ENCODE measurements around the gene REP15. TPM values are rescaled to one million over a fixed set of nuclear protein-coding genes. Genes with fewer than 3 reads are reported as not detected.

REP15 gene
- total and polyA plus RNA-seq, 4 donors: 0.58 to 2.1 (median 1.0) TPM

- Histone ChIP-seq H3K36me3 (ENCODE audit: control insufficient read depth in 4 of 4, insufficient read depth in 3 of 4, low read depth in 1 of 4, low read length in 3 of 4) (peaks cover 0 to 11% (median 8%) of the 10 kb centered on the region in 4 donors), H3K4me1 (ENCODE audit: control insufficient read depth in 4 of 4, insufficient read depth in 4 of 4, low read length in 3 of 4) (peaks cover 0 to 6% (median 5%) of the 10 kb centered on the region in 4 donors), H3K4me3 (ENCODE audit: low read depth in 1 of 3, low read length in 3 of 3) (no peak overlapping the region), H3K9ac (ENCODE audit: low read depth in 1 of 2, low read length in 2 of 2) (no peak overlapping the region), H3K27me3 (ENCODE audit: control insufficient read depth in 4 of 4, insufficient read depth in 4 of 4, low read length in 3 of 4) (no peaks in the 10 kb centered on the region), H3K27ac (ENCODE audit: low read depth in 1 of 2, low read length in 2 of 2) (no peak overlapping the region), H3K9me3 (ENCODE audit: control insufficient read depth in 4 of 4, low read length in 3 of 4) (no peaks in the 10 kb centered on the region)
- DNase-seq (ENCODE audit: low spot score): no peak
- TF ChIP-seq FOXA1 (IDR thresholded peaks at IDR 0.05) (no peak), CTCF (IDR thresholded peaks at IDR 0.05; ENCODE audit: low read depth, low read length, missing input control) (no peak), HNF4A (conservative IDR thresholded peaks at IDR 0.05) (no peak), JUND (IDR thresholded peaks at IDR 0.05) (no peak), NR2F2 (IDR thresholded peaks at IDR 0.05) (no peak), MAX (IDR thresholded peaks at IDR 0.05) (no peak)
- WGBS: 91% methylated on average over 1 of the region's 1 CpG
Measured at GRCh38 chr12:27651201-27651600, 45.0 kb upstream of the REP15 start.

GRCh38 chr12:27652174-27652763, 44.0 kb upstream of the REP15 start:
- Histone ChIP-seq H3K4me3 (ENCODE audit: low read depth in 1 of 3, low read length in 3 of 3) (no peak overlapping the region), H3K27ac (ENCODE audit: low read depth in 1 of 2, low read length in 2 of 2) (no peak overlapping the region), H3K9ac (ENCODE audit: low read depth in 1 of 2, low read length in 2 of 2) (no peak overlapping the region), H3K4me1 (ENCODE audit: control insufficient read depth in 4 of 4, insufficient read depth in 4 of 4, low read length in 3 of 4) (peaks cover 0 to 6% (median 5%) of the 10 kb centered on the region in 4 donors), H3K27me3 (ENCODE audit: control insufficient read depth in 4 of 4, insufficient read depth in 4 of 4, low read length in 3 of 4) (no peaks in the 10 kb centered on the region), H3K9me3 (ENCODE audit: control insufficient read depth in 4 of 4, low read length in 3 of 4) (no peaks in the 10 kb centered on the region), H3K36me3 (ENCODE audit: control insufficient read depth in 4 of 4, insufficient read depth in 3 of 4, low read depth in 1 of 4, low read length in 3 of 4) (peaks cover 0 to 18% (median 11%) of the 10 kb centered on the region in 4 donors)
- TF ChIP-seq JUND (IDR thresholded peaks at IDR 0.05) (no peak), ATF3 (IDR thresholded peaks at IDR 0.05) (no peak), SP1 (IDR thresholded peaks at IDR 0.05) (no peak), TAF1 (conservative IDR thresholded peaks at IDR 0.05) (no peak), HNF4G (IDR thresholded peaks at IDR 0.05) (no peak), FOXA2 (IDR thresholded peaks at IDR 0.05) (no peak), YY1 (IDR thresholded peaks at IDR 0.05) (no peak), CTCF (IDR thresholded peaks at IDR 0.05; ENCODE audit: low read depth, low read length, missing input control) (peak; percentile 87), RAD21 (IDR thresholded peaks at IDR 0.05) (peak; percentile 90 to 95), EGR1 (IDR thresholded peaks at IDR 0.05; ENCODE audit: low read depth in 2 of 2) (no peak), NR2F2 (IDR thresholded peaks at IDR 0.05) (no peak), ZBTB33 (IDR thresholded peaks at IDR 0.05) (no peak), RXRA (IDR thresholded peaks at IDR 0.05) (no peak), MAX (IDR thresholded peaks at IDR 0.05) (no peak), FOXA1 (IDR thresholded peaks at IDR 0.05) (no peak), REST (IDR thresholded peaks at IDR 0.05) (no peak), GABPA (IDR thresholded peaks at IDR 0.05 in 1 of 2, conservative IDR thresholded peaks at IDR 0.05 in 1 of 2) (no peak)
- 41% methylated on average over 1 of the region's 1 CpG for WGBS
- DNase-seq (ENCODE audit: low spot score): peak; percentile 38

All from liver (tissue), 9 donors.